Measurements from ENCODE around the gene HERC4. TPM values are rescaled to one million over a fixed set of nuclear protein-coding genes. Genes with fewer than 3 reads are reported as not detected.
"Not testable (repeated sequence)": the region's sequence is repeated elsewhere in the genome, so short reads cannot be mapped to it uniquely, and the experiment has no call there.

The HERC4 gene
- total RNA-seq, 1 donor = 125 TPM

DNA sequence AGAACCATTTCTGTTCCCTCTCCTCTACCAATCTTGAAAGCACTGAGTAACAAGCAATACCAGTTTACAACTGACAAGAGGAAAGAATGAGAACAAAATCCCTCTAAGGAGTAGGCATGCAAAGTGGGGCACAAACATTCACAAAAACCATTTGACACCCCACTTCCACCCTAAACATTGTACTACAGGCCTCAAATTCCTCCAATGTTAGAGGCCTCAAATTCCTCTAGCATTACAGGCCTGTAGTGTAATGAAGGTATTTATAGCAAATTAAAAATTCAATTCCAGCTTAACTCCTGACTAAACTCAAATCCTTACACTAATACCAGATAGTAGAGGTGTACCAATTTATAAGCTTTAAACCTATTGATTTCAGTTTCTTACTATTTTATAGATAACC is 105.2 kb downstream of the HERC4 start:
- Histone ChIP-seq H3K4me3 (ENCODE audit: insufficient read depth, low read length) (no peak overlapping the region), H3K79me2 (ENCODE audit: insufficient read depth, low read length) (peaks cover 76% of the 10 kb centered on the region), H3K27me3 (ENCODE audit: insufficient read depth, low read length) (no peaks in the 10 kb centered on the region), H3K4me2 (ENCODE audit: insufficient read depth, low read length) (no peak overlapping the region), H2AFZ (ENCODE audit: low read length) (no peak overlapping the region), H3K4me1 (ENCODE audit: insufficient read depth, low read length) (peaks cover 6% of the 10 kb centered on the region), H3K27ac (ENCODE audit: low read depth, low read length) (peak overlapping the region; percentile 7), H3K9me3 (ENCODE audit: low read depth, low read length) (peaks cover 4% of the 10 kb centered on the region), H4K20me1 (ENCODE audit: insufficient read depth, low read length) (peaks cover 7% of the 10 kb centered on the region), H3K36me3 (ENCODE audit: insufficient read depth, low read length) (peaks cover 92% of the 10 kb centered on the region)
- no peak for DNase-seq (ENCODE audit: insufficient read length, low spot score, missing footprints)
- TF ChIP-seq, protein P1, sequence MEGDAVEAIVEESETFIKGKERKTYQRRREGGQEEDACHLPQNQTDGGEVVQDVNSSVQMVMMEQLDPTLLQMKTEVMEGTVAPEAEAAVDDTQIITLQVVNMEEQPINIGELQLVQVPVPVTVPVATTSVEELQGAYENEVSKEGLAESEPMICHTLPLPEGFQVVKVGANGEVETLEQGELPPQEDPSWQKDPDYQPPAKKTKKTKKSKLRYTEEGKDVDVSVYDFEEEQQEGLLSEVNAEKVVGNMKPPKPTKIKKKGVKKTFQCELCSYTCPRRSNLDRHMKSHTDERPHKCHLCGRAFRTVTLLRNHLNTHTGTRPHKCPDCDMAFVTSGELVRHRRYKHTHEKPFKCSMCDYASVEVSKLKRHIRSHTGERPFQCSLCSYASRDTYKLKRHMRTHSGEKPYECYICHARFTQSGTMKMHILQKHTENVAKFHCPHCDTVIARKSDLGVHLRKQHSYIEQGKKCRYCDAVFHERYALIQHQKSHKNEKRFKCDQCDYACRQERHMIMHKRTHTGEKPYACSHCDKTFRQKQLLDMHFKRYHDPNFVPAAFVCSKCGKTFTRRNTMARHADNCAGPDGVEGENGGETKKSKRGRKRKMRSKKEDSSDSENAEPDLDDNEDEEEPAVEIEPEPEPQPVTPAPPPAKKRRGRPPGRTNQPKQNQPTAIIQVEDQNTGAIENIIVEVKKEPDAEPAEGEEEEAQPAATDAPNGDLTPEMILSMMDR (IDR thresholded peaks at IDR 0.05; ENCODE audit: extremely low read depth, low read depth, low read length) = no peak

DNA sequence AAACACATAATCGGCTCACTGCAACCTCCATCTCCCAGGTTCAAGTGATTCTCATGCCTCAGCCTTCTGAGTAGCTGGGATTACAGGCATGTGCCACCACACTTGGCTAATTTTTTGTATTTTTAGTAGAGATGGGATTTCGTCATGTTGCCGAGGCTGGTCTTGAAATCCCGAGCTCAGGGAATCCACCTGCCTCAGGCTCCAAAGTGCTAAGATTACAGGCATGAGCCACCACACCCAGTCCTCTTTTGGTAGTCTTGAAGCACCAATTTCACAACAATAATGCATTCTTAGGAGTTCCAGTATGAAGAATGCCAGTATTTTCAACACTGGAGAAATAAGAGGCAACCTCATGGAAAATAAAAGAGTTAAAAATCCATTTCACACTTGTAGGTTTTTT is 109.0 kb downstream of the HERC4 start:
- Histone ChIP-seq H3K36me3 (ENCODE audit: insufficient read depth, low read length) (peaks cover 88% of the 10 kb centered on the region), H3K79me2 (ENCODE audit: insufficient read depth, low read length) (peaks cover 59% of the 10 kb centered on the region)
- not testable (repeated sequence) for H3K4me1 ChIP-seq (ENCODE audit: insufficient read depth, low read length); H3K4me3 ChIP-seq (ENCODE audit: insufficient read depth, low read length); H3K27ac ChIP-seq (ENCODE audit: low read depth, low read length); DNase-seq (ENCODE audit: insufficient read length, low spot score, missing footprints); H3K27me3 ChIP-seq (ENCODE audit: insufficient read depth, low read length); H3K9me3 ChIP-seq (ENCODE audit: low read depth, low read length); H4K20me1 ChIP-seq (ENCODE audit: insufficient read depth, low read length); H2AFZ ChIP-seq (ENCODE audit: low read length); H3K4me2 ChIP-seq (ENCODE audit: insufficient read depth, low read length)

DNA sequence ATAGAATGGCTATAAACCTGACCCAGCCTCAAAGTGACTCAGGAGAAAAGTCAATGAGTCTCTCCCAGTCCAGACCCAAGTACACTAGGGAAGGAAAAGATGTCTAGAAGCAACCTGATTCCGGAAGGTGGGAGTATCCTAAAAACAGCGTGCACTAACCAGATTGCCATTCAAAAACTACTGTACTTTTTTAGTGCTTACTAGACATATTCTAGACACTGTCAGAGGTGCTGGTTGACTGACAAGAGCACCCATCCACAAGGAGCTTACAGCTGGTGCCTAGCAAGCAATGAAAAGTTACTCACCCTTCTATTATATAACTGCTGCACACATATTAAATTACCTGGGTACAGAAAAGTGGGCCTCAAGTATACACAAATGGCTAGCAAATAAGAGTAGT is 109.6 kb downstream of the HERC4 start:
- H3K4me2 ChIP-seq (ENCODE audit: insufficient read depth, low read length) = no peak overlapping the region
- H2AFZ ChIP-seq (ENCODE audit: low read length) = no peak overlapping the region
- H4K20me1 ChIP-seq (ENCODE audit: insufficient read depth, low read length) = peaks cover 6% of the 10 kb centered on the region
- peak overlapping the region; percentile 13 for H3K27ac ChIP-seq (ENCODE audit: low read depth, low read length)
- peaks cover 5% of the 10 kb centered on the region for H3K4me1 ChIP-seq (ENCODE audit: insufficient read depth, low read length)
- no peaks in the 10 kb centered on the region for H3K9me3 ChIP-seq (ENCODE audit: low read depth, low read length)
- H3K4me3 ChIP-seq (ENCODE audit: insufficient read depth, low read length) = no peak overlapping the region
- peaks cover 88% of the 10 kb centered on the region for H3K36me3 ChIP-seq (ENCODE audit: insufficient read depth, low read length)
- DNase-seq (ENCODE audit: insufficient read length, low spot score, missing footprints) = no peak
- TF ChIP-seq, protein P1 (IDR thresholded peaks at IDR 0.05; ENCODE audit: extremely low read depth, low read depth, low read length) = no peak
- H3K79me2 ChIP-seq (ENCODE audit: insufficient read depth, low read length) = peaks cover 60% of the 10 kb centered on the region
- H3K27me3 ChIP-seq (ENCODE audit: insufficient read depth, low read length) = no peaks in the 10 kb centered on the region

DNA sequence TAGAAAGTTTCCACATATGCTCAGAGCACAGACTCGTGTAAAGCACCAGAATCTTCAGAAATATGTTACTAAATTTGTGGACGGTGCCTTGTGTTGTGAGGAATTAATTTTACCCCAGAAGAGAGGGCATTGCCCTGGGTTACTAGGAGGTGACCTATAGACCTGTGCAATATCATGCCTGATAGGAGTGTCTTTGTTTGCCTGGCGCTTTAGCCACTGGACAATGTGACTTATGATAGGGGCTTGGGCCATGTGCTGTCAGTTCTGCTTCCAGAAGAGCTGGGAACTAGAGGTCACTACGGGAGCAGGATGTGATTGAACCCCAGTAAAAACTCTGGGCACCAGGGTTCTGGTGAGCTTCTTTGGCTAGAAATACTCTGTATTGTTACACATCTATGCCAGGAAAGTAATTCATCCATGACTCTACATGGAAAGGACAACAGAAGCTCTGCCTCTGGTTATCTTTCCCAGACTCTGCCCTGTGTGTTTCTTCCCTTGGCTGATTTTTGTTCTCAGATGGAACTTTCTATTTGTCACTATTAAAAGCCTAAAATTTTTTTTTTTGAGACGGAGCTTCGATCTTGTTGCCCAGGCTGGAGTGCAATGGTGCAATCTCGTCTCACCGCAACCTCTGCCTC is 115.1 kb downstream of the HERC4 start:
- Histone ChIP-seq H3K79me2 (ENCODE audit: insufficient read depth, low read length) (peaks cover 41% of the 10 kb centered on the region), H3K36me3 (ENCODE audit: insufficient read depth, low read length) (peaks cover 49% of the 10 kb centered on the region), H3K4me1 (ENCODE audit: insufficient read depth, low read length) (no peaks in the 10 kb centered on the region), H4K20me1 (ENCODE audit: insufficient read depth, low read length) (no peaks in the 10 kb centered on the region), H3K9me3 (ENCODE audit: low read depth, low read length) (no peaks in the 10 kb centered on the region), H3K4me3 (ENCODE audit: insufficient read depth, low read length) (no peak overlapping the region), H3K27ac (ENCODE audit: low read depth, low read length) (peak overlapping the region; percentile 43), H2AFZ (ENCODE audit: low read length) (no peak overlapping the region), H3K4me2 (ENCODE audit: insufficient read depth, low read length) (no peak overlapping the region), H3K27me3 (ENCODE audit: insufficient read depth, low read length) (no peaks in the 10 kb centered on the region)
- no peak for DNase-seq (ENCODE audit: insufficient read length, low spot score, missing footprints)
- TF ChIP-seq, protein P1 (IDR thresholded peaks at IDR 0.05; ENCODE audit: extremely low read depth, low read depth, low read length) = no peak
